ENCODE measurements around the gene ALG8.

- no peak for TF ChIP-seq FOXP2 (optimal IDR thresholded peaks at IDR 0.05; ENCODE audit: control extremely low read depth, extremely low read length, insufficient read depth)
- no peak for TF ChIP-seq EZH2 (IDR thresholded peaks at IDR 0.05)
- no peak for TF ChIP-seq POLR2AphosphoS5 (IDR thresholded peaks at IDR 0.05; ENCODE audit: borderline replicate concordance, low read depth, low read length)
Observed at GRCh38 chr11:78164471-78164870, 25.0 kb upstream of the ALG8 start.

Data from SK-N-MC (cell line).